GM10847 (cell line): ENCODE results near the gene EFNB1.

Experiments used
- POLR2A ChIP-seq: IDR thresholded peaks from 2 replicates; pipeline ENCODE4 v1.6.1; 2011; ENCODE audit not compliant: insufficient read length; ENCODE audit errors: extremely low read depth

The EFNB1 gene

DNA sequence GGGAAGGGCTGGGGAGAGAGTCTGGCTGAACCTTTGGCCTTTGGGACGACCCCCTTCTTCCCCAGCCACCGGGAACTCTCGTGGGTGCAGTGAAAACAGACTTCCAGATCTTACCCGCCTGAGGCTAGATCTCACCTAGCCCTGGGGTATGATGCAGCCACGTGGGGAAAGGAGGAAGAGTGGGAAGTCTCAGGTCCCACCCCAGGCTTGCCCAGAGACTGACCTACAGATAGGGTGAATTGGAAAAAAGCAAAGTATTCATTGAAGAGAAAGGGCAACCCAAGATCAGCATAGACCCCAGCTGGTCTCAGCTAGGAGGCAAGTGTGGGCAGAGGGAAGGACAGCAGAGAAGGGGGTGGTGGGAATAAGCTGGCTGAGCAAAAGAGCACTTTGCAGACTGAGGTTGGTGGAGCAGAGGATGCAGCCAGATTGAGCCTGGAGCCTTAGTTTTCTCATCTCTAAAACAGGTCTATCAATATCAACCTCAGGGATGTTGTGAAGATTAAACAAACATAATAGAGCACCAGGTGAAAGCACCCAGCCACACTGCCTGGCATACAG is 4.2 kb upstream of the EFNB1 start:
- no peak for TF ChIP-seq POLR2A

DNA sequence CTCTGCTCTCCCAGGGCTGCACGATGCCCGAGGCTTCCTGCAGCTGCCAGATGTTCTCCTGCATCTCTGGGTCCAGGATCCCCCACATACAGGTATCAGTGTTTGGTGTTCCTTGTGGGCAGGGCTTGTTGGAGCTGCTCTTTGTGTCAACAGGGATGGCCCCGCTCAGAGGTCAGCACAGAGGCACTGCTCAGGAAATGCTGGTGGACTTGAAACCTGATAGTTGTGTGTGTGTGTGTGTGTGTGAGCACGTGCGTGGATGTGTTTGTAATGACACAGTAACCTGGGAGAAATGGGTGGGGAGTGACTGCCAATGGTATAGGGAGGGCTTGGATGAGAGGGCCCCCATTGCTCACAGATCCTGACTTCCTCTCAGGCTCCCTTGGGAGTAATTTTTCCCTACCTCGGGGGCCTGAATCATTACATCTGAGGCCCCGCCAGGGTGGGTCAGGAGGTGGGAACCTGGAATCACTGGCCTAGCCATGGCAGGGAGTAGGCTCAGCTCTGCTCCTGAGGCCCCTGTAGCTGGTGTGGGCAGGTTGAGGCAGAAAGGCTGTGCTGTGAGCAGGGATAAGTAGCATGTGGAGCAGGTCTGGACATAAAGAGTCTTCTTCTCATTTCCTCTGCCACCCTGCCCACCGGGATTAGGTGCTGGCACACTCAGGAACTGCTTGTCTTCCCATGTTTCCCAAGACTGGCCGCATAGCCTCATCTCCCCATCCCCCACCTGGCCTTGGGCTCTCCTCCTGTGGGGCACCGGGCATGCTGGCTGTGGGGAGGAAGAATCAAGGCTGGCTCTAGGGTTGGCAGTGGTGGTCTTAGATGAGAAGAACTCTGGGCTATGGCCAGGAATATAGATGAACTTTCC is 2.5 kb upstream of the EFNB1 start:
- no peak for TF ChIP-seq POLR2A

DNA sequence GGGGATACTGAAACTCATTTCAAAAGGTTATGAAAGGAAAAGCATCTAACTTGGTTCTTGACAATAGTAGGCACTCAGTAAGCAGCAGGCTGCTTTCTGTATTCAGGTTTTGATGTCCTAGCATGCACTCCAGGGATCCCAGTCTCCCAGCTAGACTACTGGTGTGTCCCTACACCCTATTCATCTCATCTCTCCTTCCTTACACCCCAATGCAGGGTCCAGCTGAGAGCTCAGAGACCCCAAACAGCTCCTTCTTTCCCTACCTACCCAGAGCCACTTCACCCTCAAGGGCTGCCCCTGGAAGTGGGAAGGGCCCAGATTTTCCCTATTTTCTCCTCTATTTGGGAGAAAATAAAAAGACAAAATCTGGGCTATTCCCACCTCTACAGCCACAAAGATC is 1.6 kb upstream of the EFNB1 start:
- no peak for TF ChIP-seq POLR2A

DNA sequence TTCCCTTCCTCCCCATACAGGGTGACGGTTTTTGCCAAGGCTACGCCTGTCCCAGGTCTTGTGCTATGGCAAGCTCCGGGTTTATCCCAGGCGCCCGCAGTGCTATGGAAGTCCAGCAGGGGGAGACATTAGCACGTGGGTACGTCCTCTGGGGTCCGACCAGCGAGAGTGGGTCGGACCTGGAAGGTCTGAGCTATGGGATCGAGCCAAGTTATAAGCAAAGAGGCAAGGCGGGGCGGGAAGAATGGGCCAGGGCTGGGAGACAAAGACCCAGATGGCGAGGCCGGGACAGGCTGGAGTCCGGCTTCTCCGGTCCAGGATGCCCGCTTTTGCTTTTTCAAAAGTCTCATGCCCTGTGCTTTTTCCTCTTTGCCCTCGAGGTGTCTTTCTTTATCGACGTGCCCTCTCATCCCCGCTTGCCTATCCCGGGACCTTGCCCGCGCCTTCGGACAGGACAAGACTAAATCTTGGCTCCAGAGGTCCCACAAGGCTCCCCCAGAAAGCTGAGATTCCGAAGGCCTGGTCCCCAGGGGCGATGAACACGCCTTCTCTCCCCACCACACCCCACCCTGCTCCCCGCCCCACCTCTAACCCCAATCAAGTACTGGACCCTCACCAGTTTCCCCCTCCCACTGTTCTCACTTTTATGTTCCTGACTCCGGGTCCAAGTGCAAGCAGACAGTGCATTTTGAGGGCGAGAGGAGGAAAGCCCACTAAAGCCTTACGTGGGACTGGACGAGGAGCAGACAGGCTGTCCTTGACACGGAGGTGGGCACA is 785 bp upstream of the EFNB1 start:
- TF ChIP-seq POLR2A, result no peak

DNA sequence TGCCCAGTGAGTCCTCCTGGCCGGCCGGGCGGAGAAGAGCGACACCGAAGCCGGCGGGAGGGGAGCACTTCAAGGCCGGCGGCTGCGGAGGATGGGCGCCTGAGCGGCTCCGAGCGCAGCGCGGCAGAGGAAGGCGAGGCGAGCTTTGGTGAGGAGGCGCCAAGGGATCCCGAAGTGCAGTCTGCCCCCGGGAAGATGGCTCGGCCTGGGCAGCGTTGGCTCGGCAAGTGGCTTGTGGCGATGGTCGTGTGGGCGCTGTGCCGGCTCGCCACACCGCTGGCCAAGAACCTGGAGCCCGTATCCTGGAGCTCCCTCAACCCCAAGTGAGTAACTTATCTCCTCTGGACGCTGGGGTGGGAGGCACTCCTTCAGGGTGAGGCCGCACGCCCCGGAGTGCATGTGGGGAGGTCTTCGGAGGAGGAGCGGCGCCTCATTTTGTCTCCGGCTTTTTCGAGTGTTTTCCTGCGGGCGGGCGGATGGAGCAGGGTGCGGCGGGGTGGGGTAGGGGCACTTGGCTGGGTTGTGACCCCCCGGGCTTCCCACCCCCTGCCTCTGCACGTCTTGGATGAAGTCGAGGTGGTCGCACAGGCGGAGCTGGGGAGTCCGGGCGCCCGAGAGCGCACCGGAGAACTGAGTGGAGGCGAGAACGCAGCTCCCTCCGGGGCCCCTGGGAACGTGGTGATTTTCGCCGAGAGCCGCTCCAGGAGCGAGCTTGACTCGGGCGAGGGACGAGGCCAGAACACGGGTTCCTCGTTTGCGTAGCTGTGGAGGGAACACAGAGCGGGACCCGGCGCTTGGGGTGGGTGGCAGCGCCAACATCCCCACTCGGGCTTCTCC is 979 bp downstream of the EFNB1 start:
- no peak for TF ChIP-seq POLR2A

DNA sequence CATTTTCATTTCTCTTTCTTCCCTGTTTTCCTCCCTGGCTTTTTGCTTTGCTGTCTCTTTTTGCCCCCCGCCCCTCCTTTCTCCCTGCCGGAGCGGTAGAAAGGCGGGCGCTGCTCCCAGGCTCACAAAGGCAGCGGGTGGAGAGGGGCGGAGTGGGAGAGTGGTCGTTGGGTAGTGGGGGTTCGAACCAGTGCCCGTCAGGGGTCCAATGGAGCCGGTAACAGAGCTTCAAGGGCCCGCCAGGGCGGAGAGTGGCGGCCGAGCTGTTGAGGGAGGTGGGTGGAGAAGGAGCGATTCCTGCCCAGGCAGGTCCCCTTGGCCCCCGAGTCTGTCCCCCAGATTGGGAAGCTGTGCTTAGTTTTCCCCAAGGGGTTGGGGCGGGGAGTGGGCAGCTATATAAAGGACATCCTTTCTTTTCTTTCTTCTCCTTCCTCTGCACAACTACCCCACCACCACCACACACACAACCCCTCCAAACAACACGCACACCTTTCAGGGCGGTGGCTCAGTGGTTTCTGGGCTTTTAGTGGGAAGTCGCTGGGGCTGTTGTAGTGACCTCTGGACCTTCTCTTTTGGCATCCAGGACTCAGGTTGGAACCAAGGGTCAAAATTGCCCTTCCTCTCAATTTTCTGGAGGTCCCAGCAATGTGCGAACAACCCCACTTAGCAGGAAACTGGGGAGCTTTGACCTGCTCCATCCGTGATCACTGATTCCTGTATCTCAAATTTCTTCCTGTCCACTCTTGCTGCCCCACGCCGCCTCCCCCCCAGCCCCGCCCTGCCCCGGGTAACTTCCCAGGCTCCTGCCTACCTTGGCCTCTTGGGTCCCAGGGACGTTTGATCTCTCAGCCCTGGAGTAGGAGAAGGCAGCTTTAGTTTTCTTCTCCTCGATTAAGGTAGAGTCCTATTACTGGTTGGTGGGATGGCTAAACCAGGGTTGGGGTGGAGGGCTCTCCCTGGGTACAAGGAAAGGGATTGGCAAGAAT is 1.9 kb downstream of the EFNB1 start:
- TF ChIP-seq POLR2A, result no peak

DNA sequence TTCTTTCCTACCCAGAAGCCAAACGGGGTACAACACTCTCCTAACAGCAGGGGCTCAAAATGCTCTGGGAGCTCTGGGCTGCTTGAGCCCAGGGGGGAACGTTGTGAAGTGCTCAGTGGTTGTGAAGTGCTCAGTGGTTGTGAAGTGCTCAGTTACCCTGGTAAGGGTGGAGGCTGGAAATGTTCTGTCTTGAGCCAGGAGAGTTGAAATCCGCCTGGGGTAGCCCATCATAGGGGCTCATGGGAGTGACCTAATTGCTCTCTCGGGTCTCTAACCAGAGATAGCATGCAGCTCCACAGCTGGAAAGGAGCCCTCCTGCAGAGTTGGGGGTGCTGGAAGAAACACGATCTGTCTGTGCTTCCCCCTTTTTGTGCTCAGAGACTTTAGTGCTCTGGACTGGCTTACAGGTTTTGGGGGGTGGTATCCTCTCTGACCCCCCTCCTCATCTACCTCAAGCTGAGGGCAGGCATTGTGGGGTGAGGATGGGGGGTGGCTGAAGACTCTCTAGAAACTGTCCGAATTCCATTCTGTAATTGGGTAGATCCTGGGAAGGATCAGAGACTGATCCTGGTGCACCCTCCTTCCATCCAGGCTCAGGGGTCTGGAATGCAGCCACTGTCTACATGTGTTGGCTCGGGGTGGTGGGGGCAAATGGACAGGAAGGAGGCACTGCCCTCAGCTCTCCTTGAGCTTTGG is 2.7 kb downstream of the EFNB1 start:
- no peak for TF ChIP-seq POLR2A

DNA sequence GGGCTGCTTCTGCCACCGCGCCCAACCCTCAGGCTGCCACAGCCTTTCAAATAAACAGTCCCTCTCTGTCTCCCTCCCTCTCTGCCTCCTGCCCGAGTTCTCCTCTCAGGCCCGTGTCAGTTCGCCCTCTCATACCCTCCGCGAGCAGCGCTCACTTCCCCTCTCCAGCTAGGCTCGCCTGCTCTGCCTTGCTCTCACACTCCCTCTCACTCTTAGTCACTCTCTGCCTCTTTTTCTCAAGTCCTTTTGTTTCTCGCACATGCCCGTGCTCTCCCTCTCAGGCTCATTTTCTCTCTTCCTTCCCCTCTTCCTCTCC is 3.2 kb downstream of the EFNB1 start:
- no peak for TF ChIP-seq POLR2A

DNA sequence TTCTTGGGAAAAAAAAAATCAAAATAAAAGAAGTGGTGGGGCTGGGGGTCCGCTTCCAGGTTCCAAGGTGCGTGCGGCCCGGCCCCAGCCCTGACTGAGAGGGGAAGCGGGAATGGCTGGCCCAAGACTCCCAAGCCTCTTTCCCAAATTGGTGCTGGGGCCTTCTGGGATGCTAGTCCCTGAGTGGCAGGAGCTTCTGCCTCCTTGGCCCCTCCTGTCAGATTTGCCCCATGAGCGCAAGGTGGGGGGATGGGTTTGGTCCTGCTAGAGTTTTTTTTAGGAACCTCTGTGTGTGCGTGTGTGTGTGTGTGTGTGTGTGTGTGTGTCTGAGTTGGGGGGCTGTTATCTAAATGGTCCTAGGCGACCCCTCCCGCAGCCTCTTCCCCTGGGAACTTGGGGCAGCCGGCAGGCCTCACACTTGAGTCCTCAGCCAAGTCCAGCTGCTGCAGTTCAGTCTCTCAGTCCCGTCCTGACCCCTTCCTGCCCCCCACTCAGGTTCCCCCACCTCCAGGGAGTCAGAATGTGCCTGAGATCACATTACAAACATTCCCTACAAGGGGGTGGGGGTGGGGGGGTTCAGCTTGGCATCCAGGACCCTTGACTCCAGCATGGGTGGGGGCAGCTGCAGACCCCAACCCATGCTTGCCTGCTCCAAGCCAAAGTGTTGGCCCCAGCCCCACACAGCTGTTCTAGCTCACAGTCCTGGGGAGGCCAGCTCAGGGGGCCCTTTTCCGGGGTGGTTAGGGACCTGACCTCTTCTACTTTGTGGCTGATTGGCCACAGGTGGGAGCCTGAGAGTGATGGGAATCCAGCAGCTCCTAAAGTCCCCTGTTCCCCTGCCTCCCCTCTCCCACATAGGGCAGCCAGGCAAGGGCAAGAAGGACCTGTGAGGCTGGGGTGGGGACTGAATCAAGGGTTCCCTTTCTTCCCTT is 4.0 kb downstream of the EFNB1 start:
- no peak for TF ChIP-seq POLR2A

DNA sequence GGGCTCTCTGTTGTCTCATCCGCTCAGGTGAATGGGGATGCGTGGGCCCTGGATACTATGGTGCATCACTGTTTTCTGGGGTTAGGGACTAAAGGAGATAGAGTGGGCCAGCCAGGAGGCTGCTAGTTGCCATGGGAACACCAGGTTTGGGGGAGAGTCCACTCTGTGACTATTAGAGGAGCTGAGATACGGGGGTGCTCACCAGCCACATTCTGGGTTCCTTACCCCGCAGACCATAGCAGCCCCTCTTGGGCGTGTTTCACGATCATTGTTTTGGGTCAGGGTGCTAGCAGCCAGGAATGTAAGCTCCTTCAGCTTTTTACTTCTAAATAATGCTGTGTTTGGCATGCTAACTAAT is 4.6 kb downstream of the EFNB1 start:
- TF ChIP-seq POLR2A, result no peak

DNA sequence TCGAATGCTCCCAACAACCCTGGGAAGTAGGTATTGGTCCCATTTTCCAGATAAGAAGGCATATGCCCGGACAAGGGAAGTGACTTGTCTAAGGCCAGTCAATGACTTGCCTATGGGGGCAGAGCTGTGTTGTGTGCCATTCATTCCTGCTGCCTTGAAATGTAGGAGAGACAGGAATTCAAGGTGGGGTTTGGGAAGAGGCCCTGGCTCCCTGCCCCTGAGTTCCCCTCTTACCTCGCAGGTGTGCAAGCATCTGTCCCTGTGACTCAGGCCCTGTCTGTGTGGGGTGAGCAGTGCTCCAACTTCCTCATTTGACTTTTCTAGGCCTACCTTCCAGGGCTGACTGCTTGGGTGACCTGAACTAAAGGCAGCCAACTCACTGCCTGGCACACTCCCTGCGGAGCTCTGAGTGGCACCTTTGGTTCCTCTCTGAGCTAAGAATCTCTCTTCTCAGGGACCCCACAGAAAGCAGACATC is 5.1 kb downstream of the EFNB1 start:
- TF ChIP-seq POLR2A, result no peak

DNA sequence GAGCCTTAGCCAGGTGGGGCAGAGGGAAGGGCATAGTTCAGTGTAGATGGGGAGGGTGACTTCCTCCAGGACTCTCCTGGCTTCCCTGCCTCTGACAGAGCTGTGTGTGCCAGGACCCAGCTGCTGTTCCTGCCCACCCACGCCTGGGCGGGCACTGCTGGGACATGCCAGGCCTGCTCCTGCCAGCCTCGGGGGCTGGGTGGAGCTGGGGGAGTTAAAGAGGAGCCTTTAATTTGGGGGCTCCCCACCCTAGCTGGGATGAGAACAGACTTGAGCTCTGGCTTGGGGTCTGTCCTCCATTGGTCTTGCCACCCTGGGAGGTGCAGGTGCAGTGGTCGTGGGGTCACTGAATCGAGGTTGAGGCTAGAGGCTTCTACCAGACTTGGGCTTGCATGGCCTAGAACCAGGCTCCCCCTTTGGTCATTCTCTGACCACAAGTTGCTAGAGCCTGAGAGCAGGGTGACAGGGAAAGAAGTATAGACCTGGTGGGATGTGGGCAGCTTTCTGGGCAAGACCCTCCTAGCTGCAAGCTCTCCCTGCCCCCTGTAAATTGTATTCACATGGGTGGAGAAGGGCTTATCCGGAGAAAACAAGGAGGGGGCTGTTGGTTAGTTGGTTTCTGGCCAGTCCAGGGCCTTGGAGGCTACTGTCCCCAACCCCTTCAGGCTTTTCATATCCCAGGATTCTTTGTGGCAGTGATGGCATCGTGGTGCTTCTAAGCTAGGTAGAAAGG is 5.7 kb downstream of the EFNB1 start:
- no peak for TF ChIP-seq POLR2A
